Measurements from ENCODE around the gene GALNT2. TPM values are rescaled to one million over a fixed set of nuclear protein-coding genes. Genes with fewer than 3 reads are reported as not detected.

Gene GALNT2
- total and polyA plus RNA-seq, 2 experiments from 2014 or later, result 96.7 to 143 TPM

DNA sequence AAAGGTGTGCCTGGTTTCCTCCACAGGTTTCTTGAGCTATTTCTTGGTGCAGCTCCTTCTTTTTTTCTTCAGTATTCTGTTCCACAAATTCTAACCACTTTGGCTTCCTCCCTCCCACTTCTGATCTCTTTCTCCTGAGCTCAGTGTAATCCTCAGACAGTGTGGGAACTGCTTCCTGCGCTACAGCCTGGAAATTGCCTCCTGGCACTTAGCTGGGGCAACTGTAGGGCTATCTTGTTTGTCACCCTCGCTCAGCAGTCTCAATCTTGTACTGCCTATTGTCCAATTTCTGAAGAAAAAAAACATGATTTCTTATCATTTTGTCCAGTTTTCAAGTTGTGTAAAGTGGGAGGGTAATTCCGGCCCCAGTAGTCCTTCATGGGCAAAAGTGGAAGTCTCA is 24.0 kb upstream of the GALNT2 start:
- no peaks in the 10 kb centered on the region for H3K27me3 ChIP-seq
- H2AFZ ChIP-seq, result no peak overlapping the region
- no peaks in the 10 kb centered on the region for H3K79me2 ChIP-seq
- H3K9me3 ChIP-seq (ENCODE audit: low read depth), result no peaks in the 10 kb centered on the region
- H3K27ac ChIP-seq, result no peak overlapping the region
- TF ChIP-seq EZH2phosphoT487 (IDR thresholded peaks at IDR 0.05; ENCODE audit: low read depth, severe bottlenecking, unreplicated experiment) (no peak), EZH2 (IDR thresholded peaks at IDR 0.05; ENCODE audit: borderline replicate concordance) (no peak)
- TF ChIP-seq, protein P1, sequence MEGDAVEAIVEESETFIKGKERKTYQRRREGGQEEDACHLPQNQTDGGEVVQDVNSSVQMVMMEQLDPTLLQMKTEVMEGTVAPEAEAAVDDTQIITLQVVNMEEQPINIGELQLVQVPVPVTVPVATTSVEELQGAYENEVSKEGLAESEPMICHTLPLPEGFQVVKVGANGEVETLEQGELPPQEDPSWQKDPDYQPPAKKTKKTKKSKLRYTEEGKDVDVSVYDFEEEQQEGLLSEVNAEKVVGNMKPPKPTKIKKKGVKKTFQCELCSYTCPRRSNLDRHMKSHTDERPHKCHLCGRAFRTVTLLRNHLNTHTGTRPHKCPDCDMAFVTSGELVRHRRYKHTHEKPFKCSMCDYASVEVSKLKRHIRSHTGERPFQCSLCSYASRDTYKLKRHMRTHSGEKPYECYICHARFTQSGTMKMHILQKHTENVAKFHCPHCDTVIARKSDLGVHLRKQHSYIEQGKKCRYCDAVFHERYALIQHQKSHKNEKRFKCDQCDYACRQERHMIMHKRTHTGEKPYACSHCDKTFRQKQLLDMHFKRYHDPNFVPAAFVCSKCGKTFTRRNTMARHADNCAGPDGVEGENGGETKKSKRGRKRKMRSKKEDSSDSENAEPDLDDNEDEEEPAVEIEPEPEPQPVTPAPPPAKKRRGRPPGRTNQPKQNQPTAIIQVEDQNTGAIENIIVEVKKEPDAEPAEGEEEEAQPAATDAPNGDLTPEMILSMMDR (IDR thresholded peaks at IDR 0.05; ENCODE audit: poor library complexity), result no peak
- no peaks in the 10 kb centered on the region for H3K4me1 ChIP-seq (ENCODE audit: insufficient read depth)
- no peak overlapping the region for H3K4me3 ChIP-seq
- no peaks in the 10 kb centered on the region for H3K36me3 ChIP-seq (replicated peaks; ENCODE audit: insufficient read depth, low read depth)
- no peaks in the 10 kb centered on the region for H4K20me1 ChIP-seq (ENCODE audit: insufficient read depth, poor library complexity, severe bottlenecking)
- H3K9me2 ChIP-seq (replicated peaks; ENCODE audit: insufficient read depth), result no peaks in the 10 kb centered on the region
- no peak for DNase-seq (ENCODE audit: low spot score)
- WGBS (ENCODE audit: low lambda C conversion rate, missing lambda C conversion rate), result 85% methylated on average over 3 of the region's 3 CpGs
- H3K4me2 ChIP-seq, result no peak overlapping the region

DNA sequence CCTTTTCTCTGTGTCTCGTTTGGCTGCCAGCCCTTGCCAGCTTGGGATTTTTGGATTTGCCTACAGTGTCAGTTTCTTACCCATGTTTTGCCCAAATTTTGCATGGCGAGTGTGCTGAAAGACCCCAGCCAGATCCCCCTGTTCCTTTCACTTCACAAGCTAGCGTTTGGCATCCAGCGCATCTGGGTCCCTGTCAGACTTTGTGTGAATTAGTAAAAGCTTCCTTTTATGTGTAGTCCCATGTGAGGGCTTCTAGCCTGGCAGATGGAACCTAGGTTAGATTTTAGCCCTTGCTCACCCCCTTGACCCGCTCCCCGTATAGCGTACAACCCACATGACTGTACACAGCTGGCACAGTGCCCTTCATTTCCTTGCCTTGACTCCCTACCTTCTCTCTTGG is 22.3 kb upstream of the GALNT2 start:
- H3K9me2 ChIP-seq (replicated peaks; ENCODE audit: insufficient read depth), result no peaks in the 10 kb centered on the region
- H3K4me3 ChIP-seq, result no peak overlapping the region
- no peak overlapping the region for H3K4me2 ChIP-seq
- no peak overlapping the region for H2AFZ ChIP-seq
- 93% methylated on average over 7 of the region's 7 CpGs for WGBS (ENCODE audit: low lambda C conversion rate, missing lambda C conversion rate)
- H3K4me1 ChIP-seq (ENCODE audit: insufficient read depth), result no peaks in the 10 kb centered on the region
- no peaks in the 10 kb centered on the region for H4K20me1 ChIP-seq (ENCODE audit: insufficient read depth, poor library complexity, severe bottlenecking)
- TF ChIP-seq EZH2phosphoT487 (IDR thresholded peaks at IDR 0.05; ENCODE audit: low read depth, severe bottlenecking, unreplicated experiment) (no peak), EZH2 (IDR thresholded peaks at IDR 0.05; ENCODE audit: borderline replicate concordance) (no peak)
- TF ChIP-seq, protein P1 (IDR thresholded peaks at IDR 0.05; ENCODE audit: poor library complexity), result no peak
- H3K27me3 ChIP-seq, result no peaks in the 10 kb centered on the region
- no peaks in the 10 kb centered on the region for H3K36me3 ChIP-seq (replicated peaks; ENCODE audit: insufficient read depth, low read depth)
- H3K9me3 ChIP-seq (ENCODE audit: low read depth), result no peaks in the 10 kb centered on the region
- H3K79me2 ChIP-seq, result no peaks in the 10 kb centered on the region
- H3K27ac ChIP-seq, result no peak overlapping the region
- DNase-seq (ENCODE audit: low spot score), result no peak

DNA sequence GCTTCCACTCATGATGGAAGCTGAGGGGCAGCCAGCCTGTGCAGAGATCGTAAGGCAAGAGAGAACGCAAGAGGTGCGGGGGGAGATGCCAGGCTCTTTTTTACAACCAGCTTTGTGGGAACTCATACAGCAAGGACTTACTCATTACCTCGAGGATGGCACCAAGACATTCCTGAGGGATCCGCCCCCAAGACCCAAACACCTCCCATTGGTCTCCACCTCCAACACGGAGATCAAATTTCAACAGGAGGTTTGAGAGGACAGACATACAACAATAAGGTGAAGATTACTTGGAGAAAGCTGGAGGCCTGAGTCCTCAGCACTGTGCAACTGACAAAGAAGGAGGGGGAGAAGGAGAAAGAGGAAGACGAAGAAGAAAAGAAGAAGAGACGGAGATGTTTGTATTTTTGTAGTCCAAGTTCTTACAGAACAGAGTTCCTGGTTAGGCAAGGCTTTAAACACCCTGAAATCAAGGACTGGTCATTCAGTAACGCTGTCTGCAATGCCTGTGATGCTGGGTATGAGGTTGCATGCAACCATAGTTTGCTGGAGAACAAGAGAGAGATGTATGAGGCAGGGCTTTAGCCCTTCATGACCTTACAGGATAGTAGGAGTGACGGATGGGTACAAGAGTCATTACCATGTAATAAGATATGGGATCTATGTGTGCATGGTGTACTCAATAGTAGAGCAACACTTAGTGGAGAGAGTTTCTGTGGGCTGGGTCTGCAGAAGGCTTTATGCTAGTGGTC is 19.7 kb upstream of the GALNT2 start:
- H3K4me1 ChIP-seq (ENCODE audit: insufficient read depth), result no peaks in the 10 kb centered on the region
- H3K9me2 ChIP-seq (replicated peaks; ENCODE audit: insufficient read depth), result no peaks in the 10 kb centered on the region
- H3K9me3 ChIP-seq (ENCODE audit: low read depth), result no peaks in the 10 kb centered on the region
- H3K4me3 ChIP-seq, result no peak overlapping the region
- no peak for DNase-seq (ENCODE audit: low spot score)
- H3K4me2 ChIP-seq, result no peak overlapping the region
- H3K79me2 ChIP-seq, result no peaks in the 10 kb centered on the region
- no peak overlapping the region for H3K27ac ChIP-seq
- no peaks in the 10 kb centered on the region for H3K27me3 ChIP-seq
- no peaks in the 10 kb centered on the region for H3K36me3 ChIP-seq (replicated peaks; ENCODE audit: insufficient read depth, low read depth)
- 63% methylated on average over 10 of the region's 10 CpGs for WGBS (ENCODE audit: low lambda C conversion rate, missing lambda C conversion rate)
- H4K20me1 ChIP-seq (ENCODE audit: insufficient read depth, poor library complexity, severe bottlenecking), result no peaks in the 10 kb centered on the region
- no peak overlapping the region for H2AFZ ChIP-seq
- TF ChIP-seq, protein P1 (IDR thresholded peaks at IDR 0.05; ENCODE audit: poor library complexity), result no peak
- no peak for TF ChIP-seq EZH2phosphoT487 (IDR thresholded peaks at IDR 0.05; ENCODE audit: low read depth, severe bottlenecking, unreplicated experiment)
- TF ChIP-seq EZH2 (IDR thresholded peaks at IDR 0.05; ENCODE audit: borderline replicate concordance), result no peak
